MM.1S (cell line): ENCODE measurements around the gene EPM2AIP1.

Experiments
- CTCF ChIP-seq: fragments of 300-600 bp; sonication (generic); IDR thresholded peaks from 2 replicates; pipeline ENCODE4 v1.5.1; 2016; ENCODE audit warnings: antibody characterized with exemption, low read length, mixed read lengths
- EZH2 ChIP-seq: fragments of 300-600 bp; sonication (generic); optimal IDR thresholded peaks from 2 replicates; pipeline ENCODE3; 2017; ENCODE audit warnings: low read depth, mild to moderate bottlenecking, antibody characterized with exemption, low read length, mixed read lengths

GRCh38 chr3:36956155-36956554 lies 36.8 kb downstream of the EPM2AIP1 start:
- TF ChIP-seq EZH2 = no peak
- no peak for TF ChIP-seq CTCF
